NCI-H1092 (cell line): Measurements from ENCODE around the gene MLX.
A peak's percentile ranks its signal among the peaks of the same experiment; 100 is the strongest.

Experiments used
- DNase-seq: peaks from one replicate; lab custom pipeline; 2025; lab: John Stamatoyannopoulos, UW

MLX gene, protein sequence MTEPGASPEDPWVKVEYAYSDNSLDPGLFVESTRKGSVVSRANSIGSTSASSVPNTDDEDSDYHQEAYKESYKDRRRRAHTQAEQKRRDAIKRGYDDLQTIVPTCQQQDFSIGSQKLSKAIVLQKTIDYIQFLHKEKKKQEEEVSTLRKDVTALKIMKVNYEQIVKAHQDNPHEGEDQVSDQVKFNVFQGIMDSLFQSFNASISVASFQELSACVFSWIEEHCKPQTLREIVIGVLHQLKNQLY

GRCh38 chr17:42566883-42567573 lies at the start of gene MLX:
TSS of gene MLX (plus strand) at chr17:42567100. CDS start at chr17:42567125, 25 bp downstream.
- DNase-seq = peak; percentile 93

DNA sequence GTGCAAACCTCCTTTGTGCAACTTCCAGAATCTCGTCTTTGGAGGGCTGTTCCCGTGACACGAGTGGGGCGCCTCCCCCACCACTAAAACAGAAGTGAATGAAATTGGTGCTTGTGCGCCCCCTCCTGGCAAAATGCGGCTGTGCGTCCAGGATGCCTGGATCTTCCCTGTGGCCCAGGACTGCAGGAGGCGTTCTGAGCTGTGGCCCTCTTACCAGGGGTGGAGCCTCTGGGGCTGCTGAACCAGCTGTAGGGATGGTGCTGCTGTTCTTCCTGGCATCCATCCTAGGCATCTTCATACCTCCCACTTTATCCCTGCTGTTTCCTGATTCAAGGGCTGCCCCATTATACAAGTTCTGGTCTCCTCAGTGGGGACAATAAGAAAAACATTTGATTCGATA lies 49.4 kb upstream of the MLX start:
- peak; percentile 11 for DNase-seq

- no peak for DNase-seq
Measured at GRCh38 chr17:42518046-42518754, 48.7 kb upstream of the MLX start.

GRCh38 chr17:42518755-42519545 lies 48.0 kb upstream of the MLX start:
- no peak for DNase-seq

DNA sequence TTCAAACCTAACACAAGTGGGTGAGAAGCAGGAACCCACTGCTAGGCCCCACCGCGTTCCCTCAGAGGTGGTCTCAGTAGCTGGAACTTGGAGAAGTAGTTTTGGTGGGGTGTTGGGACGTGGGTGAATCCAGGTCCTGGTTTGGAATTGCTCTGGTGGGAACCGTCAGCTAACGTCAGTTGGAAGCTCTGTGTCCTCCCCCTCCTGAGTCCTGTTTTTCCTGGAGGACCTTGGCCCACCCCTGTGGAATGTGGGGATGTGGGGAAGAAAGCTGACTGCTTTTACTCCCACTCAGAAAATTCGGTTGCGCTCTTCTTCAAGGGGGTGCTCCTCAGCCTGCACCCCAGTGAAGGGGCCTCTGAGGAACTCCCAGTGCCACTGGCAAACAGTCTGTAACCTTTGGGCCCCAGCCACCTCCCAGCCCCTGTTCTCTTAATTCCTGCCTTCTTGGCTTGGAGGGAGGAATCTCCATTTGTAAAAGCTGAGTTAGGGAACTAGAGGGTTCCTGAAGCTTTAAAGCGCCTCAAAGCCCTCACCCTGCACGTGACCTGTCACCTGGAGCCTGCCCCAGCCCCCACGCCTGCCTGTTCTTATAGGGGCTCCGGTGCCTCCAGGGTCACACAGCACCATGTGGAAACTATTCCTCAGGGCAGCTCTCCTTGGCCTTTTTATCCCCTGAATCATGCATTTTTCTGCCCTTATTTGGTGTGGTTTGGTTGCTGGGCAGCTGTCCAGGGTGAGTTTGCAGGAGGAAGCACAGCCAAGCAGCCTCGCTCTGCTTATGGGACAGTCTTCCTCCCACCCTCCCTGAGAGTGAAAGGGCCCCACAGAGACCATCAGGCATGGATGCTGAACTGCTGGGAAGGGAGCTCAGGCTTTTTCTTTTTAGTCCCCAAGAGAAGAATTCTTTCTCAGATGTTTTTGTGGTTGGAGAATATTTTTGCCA lies 47.1 kb upstream of the MLX start:
- no peak for DNase-seq

GRCh38 chr17:42520540-42520951 lies 46.4 kb upstream of the MLX start:
- no peak for DNase-seq

GRCh38 chr17:42521036-42521435 lies 45.9 kb upstream of the MLX start:
- no peak for DNase-seq

- no peak for DNase-seq
Measured at GRCh38 chr17:42521666-42522262, 45.1 kb upstream of the MLX start.

DNA sequence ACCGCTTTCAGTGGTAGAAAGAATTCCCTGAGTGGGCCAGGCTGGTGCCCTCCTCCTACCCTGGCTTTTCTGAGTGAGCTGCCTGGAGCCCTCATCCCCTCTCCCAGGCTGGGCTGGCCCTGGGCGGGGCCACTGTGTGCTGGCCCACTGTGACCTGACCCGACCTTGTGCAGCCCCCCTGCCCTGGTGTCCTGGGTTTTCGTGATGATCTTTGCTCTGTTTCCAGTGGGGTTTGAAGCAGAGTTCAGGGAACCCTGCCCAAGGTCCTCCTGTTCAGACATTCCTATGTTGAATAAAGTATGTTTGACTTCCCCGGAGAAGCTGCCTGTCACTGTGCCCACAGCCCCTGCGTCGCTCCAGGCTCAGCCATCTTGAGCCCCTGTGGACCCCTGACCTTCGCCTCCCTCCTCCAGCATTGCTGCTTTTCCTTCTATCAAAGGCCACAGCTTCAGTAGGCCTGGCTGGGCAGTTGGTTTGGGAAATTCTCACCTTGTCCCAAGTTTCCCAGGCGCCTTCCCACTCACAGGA lies 44.6 kb upstream of the MLX start:
- no peak for DNase-seq

DNA sequence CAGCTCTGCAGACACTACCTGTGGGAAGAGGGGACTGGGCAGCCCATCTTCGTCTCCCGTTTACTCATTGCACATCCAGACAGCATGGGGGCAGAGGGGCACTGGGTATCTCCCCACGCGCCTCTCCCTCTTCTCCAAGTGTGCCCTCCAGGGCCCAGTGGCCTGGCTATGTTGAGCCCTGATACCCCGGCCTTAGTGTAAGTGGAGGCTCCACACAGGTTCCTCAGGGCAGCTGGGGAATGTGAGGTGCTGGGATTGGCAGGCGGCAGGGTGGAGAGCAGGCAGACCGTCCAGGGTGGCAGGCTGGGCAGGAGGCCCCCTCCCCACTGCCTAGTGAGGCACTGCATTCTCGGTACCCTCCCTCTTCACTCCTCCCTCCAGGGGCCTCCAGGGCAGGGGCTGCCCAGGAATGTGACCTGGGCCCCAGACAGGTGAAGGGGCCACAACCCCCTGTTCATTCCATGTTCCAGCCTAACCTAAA lies 44.1 kb upstream of the MLX start:
- DNase-seq = no peak

DNA sequence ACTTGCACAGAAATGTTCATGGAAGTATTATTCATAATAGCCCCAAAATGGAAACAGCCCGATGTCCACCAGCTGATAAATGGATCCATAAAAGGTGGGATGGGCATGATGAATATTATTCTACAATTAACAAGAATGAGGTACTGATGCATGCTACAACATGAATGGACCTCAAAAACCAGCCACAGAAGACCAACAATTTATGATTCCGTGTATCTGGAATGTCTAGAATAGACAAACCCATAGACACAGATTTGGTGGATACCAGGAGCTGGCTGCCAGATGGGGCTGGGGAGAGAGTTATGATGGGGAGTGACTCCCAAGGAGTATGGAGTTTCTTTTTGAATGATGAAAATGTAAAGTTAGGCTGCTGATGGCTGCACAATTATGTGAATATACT lies 41.7 kb upstream of the MLX start:
- no peak for DNase-seq

- no peak for DNase-seq
Measured at GRCh38 chr17:42526031-42526444, 40.9 kb upstream of the MLX start.

DNA sequence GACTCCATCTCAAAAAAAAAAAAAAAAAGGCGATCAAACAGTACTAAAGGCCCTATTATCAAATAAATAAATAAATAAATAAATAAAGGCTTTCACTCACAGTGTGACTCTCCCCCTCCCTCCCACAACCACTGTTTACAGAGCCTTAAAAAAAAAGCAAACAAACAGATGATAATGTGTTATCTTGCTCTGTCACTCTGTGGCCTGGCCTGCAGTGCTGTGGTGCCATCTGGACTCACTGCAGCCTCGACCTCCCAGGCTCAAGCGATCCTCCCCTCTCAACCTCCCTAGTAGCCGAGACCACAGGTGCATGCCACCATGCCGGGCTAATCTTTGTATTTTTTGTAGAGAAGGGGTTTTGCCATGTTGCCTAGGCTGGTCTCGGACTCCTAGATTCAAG lies 39.0 kb upstream of the MLX start:
- DNase-seq = no peak

- DNase-seq = no peak
Measured at GRCh38 chr17:42529061-42529460, 37.8 kb upstream of the MLX start.

DNA sequence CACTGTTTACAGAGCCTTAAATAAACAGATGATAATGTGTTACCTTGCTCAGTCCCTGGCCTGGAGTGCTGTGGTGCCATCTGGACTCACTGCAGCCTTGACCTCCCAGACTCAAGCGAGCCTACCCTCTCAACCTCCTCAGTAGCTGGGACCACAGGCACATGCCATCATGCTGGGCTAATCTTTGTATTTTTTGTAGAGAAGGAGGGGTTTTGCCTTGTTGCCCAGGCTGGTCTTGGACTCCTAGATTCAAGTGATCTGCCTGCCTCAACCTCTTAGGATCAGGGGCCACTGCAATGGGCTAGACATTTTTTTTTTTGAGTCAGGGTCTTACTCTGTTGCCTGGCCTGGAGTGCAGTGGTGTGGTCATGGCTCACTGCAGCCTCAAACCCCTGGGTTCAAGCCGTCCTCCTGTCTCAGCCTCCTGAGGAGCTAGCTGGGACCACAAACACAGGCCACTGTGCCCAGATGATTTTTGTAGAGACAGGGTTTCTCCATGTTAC lies 35.9 kb upstream of the MLX start:
- DNase-seq = no peak

- DNase-seq = peak; percentile 44
Measured at GRCh38 chr17:42531455-42532354, 35.2 kb upstream of the MLX start.

- no peak for DNase-seq
Measured at GRCh38 chr17:42535155-42536047, 31.5 kb upstream of the MLX start.

DNA sequence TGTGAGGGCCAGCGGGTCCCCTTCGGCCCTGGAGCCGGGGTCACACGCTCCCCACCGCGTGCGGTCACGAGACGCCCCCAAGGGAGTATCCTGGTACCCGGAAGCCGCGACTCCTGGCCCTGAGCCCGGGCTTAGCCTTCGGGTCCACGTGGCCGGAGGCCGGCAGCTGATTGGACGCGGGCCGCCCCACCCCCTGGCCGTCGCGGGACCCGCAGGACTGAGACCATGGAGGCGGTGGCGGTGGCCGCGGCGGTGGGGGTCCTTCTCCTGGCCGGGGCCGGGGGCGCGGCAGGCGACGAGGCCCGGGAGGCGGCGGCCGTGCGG lies 30.9 kb upstream of the MLX start, which contains the start of gene NAGLU:
NAGLU (plus strand) TSS at position 194 of the 324 bp plus-strand sequence; CDS start at position 226, 32 bp downstream.
- peak; percentile 87 for DNase-seq
